Naive B cell (primary cell): ENCODE data around the gene CYSRT1. TPM values are rescaled to one million over a fixed set of nuclear protein-coding genes. Genes with fewer than 3 reads are reported as not detected.

Experiments
- ATAC-seq, 2 donors: fragments of 150-1000 bp; cut with Tn5 transposase; 2 replicates each; pipeline ENCODE4 v1.10.0; 2021; ENCODE audit warnings: low read depth in 2 of 2, mild to moderate bottlenecking in 2 of 2, moderate library complexity in 2 of 2
- DNase-seq: peaks from one replicate; pipeline ENCODE4 v3.0.0; 2022
- H3K27ac Mint-ChIP-seq, 6 donors: one replicate each; pipeline ENCODE4 v1.8.0; 2020 to 2022; ENCODE audit warnings: mild to moderate bottlenecking in 6 of 6, mixed read lengths in 6 of 6, moderate library complexity in 5 of 6, inconsistent platforms in 2 of 6
- H3K27me3 Mint-ChIP-seq, 3 donors: one replicate each; pipeline ENCODE4 v1.8.0; 2021 to 2022; ENCODE audit warnings: mixed read lengths in 3 of 3, mild to moderate bottlenecking in 1 of 3
- H3K36me3 Mint-ChIP-seq, 2 donors: one replicate each; pipeline ENCODE4 v1.8.0; 2020 to 2022; ENCODE audit warnings: mixed read lengths in 2 of 2, inconsistent platforms in 1 of 2, mild to moderate bottlenecking in 1 of 2
- H3K4me1 Mint-ChIP-seq, 3 donors: one replicate each; pipeline ENCODE4 v1.8.0; 2020 to 2022; ENCODE audit warnings: mixed read lengths in 3 of 3, inconsistent platforms in 1 of 3, mild to moderate bottlenecking in 1 of 3, moderate library complexity in 1 of 3
- H3K4me3 Mint-ChIP-seq, 8 donors: one replicate each; pipeline ENCODE4 v1.8.0; 2020 to 2022; ENCODE audit warnings: mild to moderate bottlenecking in 8 of 8, mixed read lengths in 8 of 8, moderate library complexity in 8 of 8, inconsistent platforms in 2 of 8
- H3K9me3 Mint-ChIP-seq, 7 donors: one replicate each; pipeline ENCODE4 v1.8.0; 2020 to 2022; ENCODE audit warnings: mixed read lengths in 7 of 7, mild to moderate bottlenecking in 5 of 7, inconsistent platforms in 2 of 7, moderate library complexity in 1 of 7
- polyA plus RNA-seq, 6 donors: library from polyadenylated mRNA; unstranded; fragments of 300-500 nt; fragmentation: Illumina TruSeq; gene quantifications; one replicate each; pipeline ENCODE4 v1.2.3, GENCODE V29; 2021; ENCODE audit warnings: low read depth in 6 of 6

The CYSRT1 gene
- polyA plus RNA-seq, 6 donors from 2014 or later: not detected

DNA sequence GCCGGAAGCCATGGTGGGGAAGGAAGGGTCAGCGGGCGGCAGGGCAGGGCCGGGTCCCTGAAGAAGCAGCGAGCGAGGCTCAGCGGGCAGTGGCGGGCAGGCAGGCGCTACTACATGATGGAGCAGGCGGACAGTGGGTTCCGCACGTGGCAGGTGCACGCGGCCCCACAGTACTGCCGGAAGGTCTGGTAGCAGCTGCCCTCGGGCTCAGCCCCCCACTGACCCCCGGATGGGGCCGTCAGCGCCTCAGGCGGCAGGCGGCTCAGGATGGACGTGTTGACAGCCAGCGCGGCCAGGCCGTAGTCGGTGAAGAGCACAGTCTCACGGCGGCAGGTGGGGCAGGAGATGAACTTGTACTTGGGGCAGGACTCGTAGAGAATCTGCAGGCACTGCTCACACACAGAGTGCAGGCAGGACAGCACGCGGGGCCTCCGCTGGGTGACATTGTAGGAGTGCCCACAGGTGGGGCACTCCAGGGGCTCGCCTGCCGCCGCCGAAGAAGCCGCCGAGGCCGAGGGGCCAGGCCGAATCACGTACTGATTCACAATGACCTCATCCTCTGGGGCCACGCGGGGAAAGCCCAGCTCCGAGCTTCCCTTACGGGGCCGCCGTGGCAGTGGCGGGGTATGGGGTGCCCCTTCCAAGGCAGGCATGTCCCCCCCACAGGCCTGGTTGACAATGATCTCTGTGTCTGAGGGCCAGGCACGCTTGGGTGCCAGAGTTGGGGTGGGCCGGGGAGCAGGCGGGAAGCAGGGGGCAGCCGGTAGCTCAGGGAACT, 4.5 kb upstream of the CYSRT1 start:
- Mint-ChIP-seq H3K27ac (no peak overlapping the region), H3K4me3 (peak overlapping the region in 6 of 8 donors; percentile 29 to 73 (median 40)), H3K4me1 (peaks cover 3 to 7% (median 6%) of the 10 kb centered on the region in 3 donors), H3K36me3 (no peaks in the 10 kb centered on the region), H3K9me3 (no peaks in the 10 kb centered on the region), H3K27me3 (no peaks in the 10 kb centered on the region)
- ATAC-seq: no peak
- DNase-seq: no peak

DNA sequence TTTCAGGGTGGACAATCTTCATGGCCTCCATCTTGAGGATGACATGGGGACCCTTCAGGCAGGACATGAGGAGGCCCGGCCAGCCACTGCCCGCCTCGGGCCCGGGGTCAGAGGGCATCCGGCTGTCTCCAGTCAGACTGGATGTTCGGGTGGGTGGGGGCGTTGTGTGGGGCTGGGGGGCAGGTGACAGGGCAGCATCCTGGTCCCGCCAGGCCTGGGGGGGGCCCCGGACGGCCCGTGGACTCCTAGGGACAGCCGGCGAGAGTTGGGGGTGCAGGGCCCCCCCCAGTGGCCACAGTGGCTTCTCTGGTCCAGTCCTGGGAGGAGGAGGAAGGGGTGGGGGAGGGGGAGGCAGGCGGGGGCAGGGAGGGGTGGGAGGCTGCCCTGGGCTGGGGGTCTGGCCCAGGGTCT, 3.9 kb upstream of the CYSRT1 start:
- DNase-seq (no peak), ATAC-seq (no peak)
- Mint-ChIP-seq H3K27ac (no peak overlapping the region), H3K4me1 (peaks cover 3 to 7% (median 6%) of the 10 kb centered on the region in 3 donors), H3K36me3 (no peaks in the 10 kb centered on the region), H3K4me3 (peak overlapping the region in 4 of 8 donors; percentile 29 to 73 (median 54)), H3K27me3 (no peaks in the 10 kb centered on the region), H3K9me3 (no peaks in the 10 kb centered on the region)

DNA sequence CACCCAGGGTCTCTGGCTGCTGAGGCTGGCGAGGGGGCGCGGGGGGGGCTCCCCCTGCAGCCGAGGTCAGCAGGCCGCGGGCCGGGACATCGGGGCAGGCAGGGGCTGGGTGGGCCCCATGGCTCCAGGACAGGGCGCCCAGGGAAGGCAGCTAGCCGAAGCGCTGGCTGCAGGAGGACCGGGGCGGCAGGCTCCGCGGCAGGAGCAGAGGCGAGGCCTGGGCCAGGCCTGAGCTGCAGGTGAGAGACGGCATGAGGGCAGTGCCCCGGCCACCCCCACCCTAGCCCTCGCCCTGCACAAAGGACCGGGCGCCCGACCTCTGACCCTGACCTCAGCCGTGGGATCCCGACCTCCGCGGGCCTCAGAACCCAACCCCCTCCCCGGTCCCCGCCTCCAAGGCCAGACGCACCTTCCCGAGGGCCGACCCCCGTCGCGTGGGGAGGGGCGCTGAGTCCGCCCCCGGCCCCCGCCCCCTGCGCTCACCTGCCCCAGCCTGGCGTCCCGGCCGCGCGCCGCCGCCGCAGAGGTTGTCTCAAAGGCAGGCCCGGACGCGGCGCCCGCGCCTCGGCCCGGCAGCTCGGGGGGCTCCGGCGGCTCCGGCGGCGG, 3.4 kb upstream of the CYSRT1 start:
- Mint-ChIP-seq H3K27ac (no peak overlapping the region), H3K36me3 (no peaks in the 10 kb centered on the region), H3K9me3 (no peaks in the 10 kb centered on the region), H3K27me3 (no peaks in the 10 kb centered on the region), H3K4me3 (peak overlapping the region in 2 of 8 donors; percentile 16 to 25), H3K4me1 (peaks cover 3 to 7% (median 6%) of the 10 kb centered on the region in 3 donors)
- DNase-seq (no peak), ATAC-seq (no peak)

DNA sequence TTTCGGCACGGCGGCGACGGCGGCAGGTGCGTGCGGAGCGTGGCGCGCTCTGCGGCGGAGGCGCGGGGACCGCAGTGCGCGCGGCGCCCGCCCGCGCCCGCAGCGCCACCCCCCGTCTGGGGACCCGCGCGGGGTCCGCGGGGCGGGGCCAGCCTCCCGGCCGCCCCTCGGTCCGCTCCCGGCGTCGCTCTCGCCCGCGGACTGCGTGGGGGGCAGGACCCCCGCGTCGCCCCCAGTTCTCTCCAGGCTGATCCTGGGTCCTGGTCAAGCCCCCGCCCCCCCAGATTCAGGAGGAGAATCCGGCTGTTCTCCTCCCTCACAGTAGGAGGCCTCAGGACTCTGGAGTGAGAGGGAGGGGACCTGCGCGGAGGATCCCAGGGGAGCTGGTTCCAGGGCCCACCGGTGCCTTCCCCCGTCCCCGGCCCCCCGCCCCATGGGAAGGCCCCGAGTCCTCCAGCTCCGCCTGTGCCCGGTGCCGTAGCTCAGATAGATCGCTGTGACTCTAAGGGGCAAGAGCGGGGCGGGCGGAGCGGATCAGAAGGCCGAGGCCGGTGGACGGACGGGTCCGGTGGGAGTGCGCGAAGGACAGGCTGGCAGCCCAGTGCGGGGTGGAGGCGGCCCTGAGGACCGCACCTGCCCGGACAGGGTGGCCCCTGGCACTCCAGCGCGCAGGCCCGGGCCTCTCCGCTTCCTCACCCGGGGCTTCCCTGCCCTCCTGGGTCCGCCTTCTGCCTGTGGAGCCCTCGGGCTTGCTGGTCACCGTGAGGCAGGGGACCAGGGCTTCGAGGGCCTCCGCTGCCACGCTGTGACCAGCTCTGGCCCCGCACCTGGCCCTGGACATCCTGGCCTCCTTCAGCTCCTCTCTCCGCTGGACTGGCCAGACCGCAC, 2.5 kb upstream of the CYSRT1 start, which contains the start of gene RNF208:
RNF208 (minus strand) TSS at position 51 of the 888 bp plus-strand sequence. CDS start 1,028 bp downstream, outside the sequence.
- ATAC-seq (no peak), DNase-seq (no peak)
- Mint-ChIP-seq H3K4me3 (peak within 1 kb of the TSS; percentile 75 to 92 (median 80)), H3K36me3 (no peaks in the 10 kb centered on the region), H3K9me3 (no peaks in the 10 kb centered on the region), H3K27me3 (peaks cover 0 to 2% (median 2%) of the 10 kb centered on the region in 3 donors), H3K4me1 (peaks cover 4 to 8% (median 7%) of the 10 kb centered on the region in 3 donors), H3K27ac (peak within 1 kb of the TSS in 5 of 6 donors; percentile 66 to 97 (median 75))

DNA sequence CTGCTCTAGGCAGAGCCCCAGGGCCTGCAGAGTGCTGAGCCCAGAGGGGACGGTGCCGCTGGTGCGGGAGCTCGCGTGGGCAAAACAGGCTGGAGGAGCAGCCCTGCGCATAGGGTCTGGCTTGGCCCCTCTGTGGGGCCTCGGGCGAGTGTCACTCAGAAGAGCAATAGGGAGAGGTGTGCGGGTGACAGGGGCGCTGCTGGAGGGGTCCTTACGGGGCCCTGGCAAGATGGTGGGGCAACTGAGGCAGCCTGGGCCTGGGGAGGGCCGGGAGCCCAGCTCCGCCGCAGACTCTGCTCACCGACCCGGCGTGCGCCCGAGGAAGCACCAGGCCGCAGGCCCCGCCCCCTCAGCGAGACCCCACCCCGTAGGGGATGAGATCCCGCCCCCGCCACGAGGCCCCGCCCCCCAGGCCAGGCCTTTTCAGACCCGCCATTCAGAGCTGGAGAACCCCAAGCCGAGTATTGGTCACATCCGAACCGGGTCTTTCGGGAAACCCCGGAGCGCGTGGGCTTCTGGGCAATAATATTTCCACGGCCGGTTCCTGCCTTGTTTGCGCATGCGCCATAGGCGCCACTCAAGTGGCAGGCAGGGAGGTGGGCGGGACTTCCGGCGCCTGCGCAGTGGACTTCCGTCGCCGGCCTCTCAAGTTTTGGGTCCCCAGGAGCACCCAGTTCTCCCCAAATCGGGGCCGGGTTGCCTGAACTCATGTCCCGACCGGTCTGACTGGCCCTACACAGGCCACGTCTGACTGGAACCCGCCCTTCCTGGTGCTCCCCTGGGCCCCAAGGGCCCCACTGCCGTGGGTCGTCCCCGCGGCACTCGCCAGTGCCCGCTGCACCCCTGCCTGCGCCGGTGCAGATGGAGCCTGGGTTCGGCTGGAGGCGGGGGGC, 1.6 kb upstream of the CYSRT1 start:
- peak; percentile 88 to 89 for ATAC-seq

DNA sequence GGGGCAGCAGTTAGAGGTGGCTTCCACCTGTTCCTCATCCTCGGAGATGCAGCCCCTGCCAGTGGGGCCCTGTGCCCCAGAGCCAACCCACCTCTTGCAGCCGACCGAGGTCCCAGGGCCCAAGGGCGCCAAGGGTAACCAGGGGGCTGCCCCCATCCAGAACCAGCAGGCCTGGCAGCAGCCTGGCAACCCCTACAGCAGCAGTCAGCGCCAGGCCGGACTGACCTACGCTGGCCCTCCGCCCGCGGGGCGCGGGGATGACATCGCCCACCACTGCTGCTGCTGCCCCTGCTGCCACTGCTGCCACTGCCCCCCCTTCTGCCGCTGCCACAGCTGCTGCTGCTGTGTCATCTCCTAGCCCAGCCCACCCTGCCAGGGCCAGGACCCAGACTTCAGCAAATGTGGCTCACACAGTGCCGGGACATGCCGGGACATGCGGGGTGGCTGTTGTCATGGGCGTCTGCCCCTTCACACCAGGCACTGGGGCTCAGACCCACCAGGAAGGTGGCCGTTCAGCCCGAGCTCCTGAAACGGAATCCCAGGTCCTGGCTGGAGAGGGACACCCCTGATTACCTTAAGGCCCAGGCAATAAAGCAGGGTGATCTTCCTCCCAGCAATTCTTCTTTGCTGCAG, 841 bp downstream of the CYSRT1 start:
- no peak overlapping the region for H3K4me3 Mint-ChIP-seq
- DNase-seq (no peak), ATAC-seq (no peak)
- H3K27ac Mint-ChIP-seq: peak overlapping the region in 2 of 6 donors; percentile 67 to 79
- H3K9me3 Mint-ChIP-seq: peaks cover 0 to 2% (median 0%) of the 10 kb centered on the region in 7 donors
- H3K27me3 Mint-ChIP-seq: peaks cover 0 to 15% (median 8%) of the 10 kb centered on the region in 3 donors
- H3K4me1 Mint-ChIP-seq: peaks cover 6 to 12% (median 11%) of the 10 kb centered on the region in 3 donors
- H3K36me3 Mint-ChIP-seq: no peaks in the 10 kb centered on the region

More for the DNA sequence above, 1.6 kb upstream of the CYSRT1 start:
- Mint-ChIP-seq H3K36me3 (no peaks in the 10 kb centered on the region), H3K4me1 (peaks cover 6 to 12% (median 11%) of the 10 kb centered on the region in 3 donors), H3K27me3 (peaks cover 0 to 8% (median 6%) of the 10 kb centered on the region in 3 donors), H3K27ac (peak overlapping the region; percentile 66 to 97 (median 77)), H3K9me3 (peaks cover 0 to 2% (median 0%) of the 10 kb centered on the region in 7 donors), H3K4me3 (peak overlapping the region; percentile 75 to 92 (median 80))
- DNase-seq: peak; percentile 98

DNA sequence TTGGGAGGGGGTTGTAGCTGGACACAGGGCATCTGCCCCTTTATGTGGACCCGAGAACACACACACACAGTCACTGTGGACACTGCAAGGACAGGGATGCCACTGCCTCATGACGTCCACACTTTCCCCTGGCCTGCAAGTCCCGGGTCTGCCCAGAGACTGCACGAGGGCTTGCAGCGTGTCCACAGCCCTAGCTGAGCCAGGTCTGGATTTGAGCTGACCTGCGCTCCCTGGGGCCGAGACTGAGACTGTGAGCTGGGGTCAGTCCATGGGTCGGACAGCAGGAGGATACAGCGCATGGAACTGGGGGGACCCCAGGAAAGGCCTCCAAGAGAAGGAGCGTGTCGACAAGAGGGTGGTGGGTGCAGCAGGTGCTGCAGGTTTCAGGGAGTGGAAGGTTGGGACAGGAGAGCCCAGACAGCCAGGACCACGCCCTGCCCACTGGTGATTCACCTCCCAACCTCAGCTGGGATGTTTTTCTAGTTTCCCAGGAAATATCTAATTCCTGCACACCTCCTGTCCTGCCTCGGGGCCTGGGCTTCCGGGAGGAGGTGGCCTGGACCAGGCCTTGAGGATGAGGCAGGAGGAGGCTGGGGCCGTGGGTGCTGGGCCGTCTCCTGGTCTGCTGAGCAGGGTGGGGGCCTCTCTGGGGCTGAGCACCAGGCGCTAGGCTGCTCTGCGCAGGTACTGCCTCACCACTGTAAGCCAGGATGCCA, 1.5 kb downstream of the CYSRT1 start:
- no peak for ATAC-seq
- no peaks in the 10 kb centered on the region for H3K36me3 Mint-ChIP-seq
- peaks cover 0 to 2% (median 0%) of the 10 kb centered on the region in 7 donors for H3K9me3 Mint-ChIP-seq
- peaks cover 6 to 12% (median 11%) of the 10 kb centered on the region in 3 donors for H3K4me1 Mint-ChIP-seq
- H3K27ac Mint-ChIP-seq: peak overlapping the region in 3 of 6 donors; percentile 42 to 79 (median 67)
- no peak for DNase-seq
- H3K27me3 Mint-ChIP-seq: peaks cover 0 to 15% (median 8%) of the 10 kb centered on the region in 3 donors
- no peak overlapping the region for H3K4me3 Mint-ChIP-seq

DNA sequence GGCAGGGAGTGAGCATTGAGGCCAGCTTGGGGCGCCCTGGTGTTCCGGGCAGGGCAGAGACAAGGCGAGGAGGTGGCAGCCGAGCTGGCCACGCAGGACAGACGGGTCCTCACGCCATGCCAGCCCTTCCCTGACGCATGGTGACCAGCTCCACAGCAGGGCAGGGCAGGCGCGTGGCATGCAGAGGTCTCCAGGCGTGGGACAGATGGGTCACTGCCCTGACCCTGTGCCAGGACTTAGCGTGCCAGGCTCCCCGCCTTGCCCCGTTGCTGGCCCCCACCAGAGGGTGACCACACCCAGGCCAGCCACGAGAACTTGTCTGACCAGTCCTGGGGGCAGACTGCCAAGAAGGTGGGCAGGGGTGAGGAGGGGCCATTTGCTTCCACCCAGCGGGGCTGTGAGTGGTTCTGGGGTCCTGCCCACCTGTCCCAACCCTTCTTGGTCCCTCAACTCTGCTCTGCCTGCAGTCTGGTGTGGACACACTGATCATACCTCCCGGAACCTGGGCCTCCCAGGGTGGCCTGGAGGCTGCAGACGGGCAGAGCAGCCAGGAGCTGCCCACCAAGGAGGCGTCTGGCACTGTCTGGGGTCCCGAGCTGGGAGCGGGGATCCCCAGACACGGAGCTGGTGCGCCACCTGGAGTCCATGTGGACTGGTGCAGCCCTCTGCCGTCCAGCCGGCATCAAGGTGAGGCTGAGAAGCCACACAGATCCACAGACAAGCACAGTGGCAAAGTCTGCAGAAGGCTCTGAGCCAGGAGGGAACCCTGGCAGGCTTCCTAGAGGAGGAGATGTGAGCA, 2.3 kb downstream of the CYSRT1 start, which contains the start of gene RNF224:
RNF224 (plus strand) TSS at position 449 of the 799 bp plus-strand sequence. CDS start 834 bp downstream, outside the sequence.
- peak within 1 kb of the TSS in 1 of 8 donors; percentile 12 for H3K4me3 Mint-ChIP-seq
- peaks cover 0 to 15% (median 8%) of the 10 kb centered on the region in 3 donors for H3K27me3 Mint-ChIP-seq
- H3K4me1 Mint-ChIP-seq: peaks cover 6 to 12% (median 11%) of the 10 kb centered on the region in 3 donors
- ATAC-seq: peak; percentile 42 to 43
- H3K36me3 Mint-ChIP-seq: no peaks in the 10 kb centered on the region
- peak; percentile 78 for DNase-seq
- H3K9me3 Mint-ChIP-seq: peaks cover 0 to 2% (median 0%) of the 10 kb centered on the region in 7 donors
- H3K27ac Mint-ChIP-seq: peak within 1 kb of the TSS; percentile 42 to 97 (median 69)

DNA sequence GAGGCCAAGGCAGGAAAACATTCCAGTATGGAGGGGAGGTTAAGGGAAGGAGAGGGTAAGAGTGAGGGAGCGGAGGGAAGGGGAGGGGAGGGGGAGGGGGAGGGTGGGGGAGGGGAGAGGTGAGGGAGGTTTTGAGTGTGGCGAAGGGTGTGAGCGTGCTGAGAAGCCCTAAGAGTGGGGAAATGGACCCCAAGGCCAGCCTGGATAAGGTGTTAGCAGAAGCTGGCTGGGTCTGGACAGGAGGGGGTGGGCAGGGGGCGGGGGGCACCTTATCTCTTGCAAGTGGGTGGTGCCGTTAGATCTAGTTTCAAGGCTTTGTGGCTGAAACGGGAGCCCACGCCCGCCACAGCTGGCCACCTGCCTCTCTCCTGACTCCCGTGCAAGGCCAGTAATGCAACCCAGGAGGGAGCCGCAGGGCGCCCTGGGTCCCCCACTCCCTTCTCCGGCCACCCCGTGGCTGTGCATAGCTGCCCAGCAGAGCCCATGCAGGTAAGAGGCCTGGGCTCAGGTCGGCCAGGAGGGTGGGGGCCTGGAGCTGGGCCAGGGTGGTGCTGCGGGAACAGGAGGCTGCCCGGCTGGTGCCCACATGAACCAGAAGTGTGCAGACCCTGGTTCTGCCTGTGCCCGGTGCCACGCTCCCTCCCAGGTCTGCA, 3.0 kb downstream of the CYSRT1 start:
- peak overlapping the region in 1 of 8 donors; percentile 12 for H3K4me3 Mint-ChIP-seq
- H3K9me3 Mint-ChIP-seq: peaks cover 0 to 2% (median 0%) of the 10 kb centered on the region in 7 donors
- no peaks in the 10 kb centered on the region for H3K36me3 Mint-ChIP-seq
- DNase-seq (no peak), ATAC-seq (no peak)
- peaks cover 6 to 9% (median 7%) of the 10 kb centered on the region in 3 donors for H3K4me1 Mint-ChIP-seq
- H3K27ac Mint-ChIP-seq: peak overlapping the region in 4 of 6 donors; percentile 60 to 97 (median 78)
- H3K27me3 Mint-ChIP-seq: peaks cover 0 to 15% (median 8%) of the 10 kb centered on the region in 3 donors

DNA sequence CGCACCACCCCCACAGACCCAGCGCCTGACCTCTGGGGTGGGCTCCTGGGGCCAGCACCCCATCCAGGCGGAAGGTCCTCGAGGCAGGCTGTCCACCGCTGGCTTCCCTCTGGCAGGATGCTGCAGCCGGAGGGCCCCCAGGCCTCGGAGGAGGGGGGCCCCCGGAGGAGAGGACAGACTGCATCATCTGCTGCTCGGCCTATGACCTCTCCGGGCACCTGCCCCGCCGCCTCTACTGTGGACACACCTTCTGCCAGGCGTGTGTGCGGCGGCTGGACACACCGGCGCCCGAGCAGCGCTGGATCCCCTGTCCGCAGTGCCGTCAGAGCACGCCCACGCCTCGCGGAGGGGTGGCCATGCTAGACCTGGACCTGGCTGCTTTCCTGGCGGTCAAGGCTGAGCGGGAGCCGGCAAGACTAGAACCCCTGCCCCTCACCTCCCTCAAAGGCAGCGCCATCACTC, 3.6 kb downstream of the CYSRT1 start:
- Mint-ChIP-seq H3K9me3 (peaks cover 0 to 2% (median 0%) of the 10 kb centered on the region in 7 donors), H3K4me3 (no peak overlapping the region), H3K4me1 (peaks cover 5 to 7% (median 6%) of the 10 kb centered on the region in 3 donors), H3K36me3 (no peaks in the 10 kb centered on the region), H3K27me3 (peaks cover 0 to 15% (median 8%) of the 10 kb centered on the region in 3 donors), H3K27ac (no peak overlapping the region)
- ATAC-seq (no peak), DNase-seq (no peak)
